Testis (tissue), 2 donors: ENCODE data around the gene POLR3A.
"Not testable (repeated sequence)": the region's sequence is repeated elsewhere in the genome, so short reads cannot be mapped to it uniquely, and the experiment has no call there.

Experiments
- CTCF ChIP-seq, 3 experiments: fragments of 450-650 bp in 2 of 3; fragments of 200-600 bp in 1 of 3; sonication (generic) in 1 of 3; IDR thresholded peaks; one replicate each; pipeline ENCODE4 v1.5.1; 2016 to 2019; ENCODE audit warnings: antibody characterized with exemption in 3 of 3, mild to moderate bottlenecking in 2 of 3, moderate library complexity in 1 of 3
- POLR2A ChIP-seq: fragments of 450-650 bp; IDR thresholded peaks from one replicate; pipeline ENCODE4 v1.6.1; 2017; ENCODE audit warnings: antibody characterized with exemption, mild to moderate bottlenecking, moderate library complexity

- TF ChIP-seq CTCF (IDR thresholded peaks at IDR 0.05); POLR2A: not testable (repeated sequence)
Measured at GRCh38 chr10:78075806-78076205, 46.5 kb upstream of the POLR3A start.
